MV-4-11 (cell line): ENCODE data around the gene SLC12A4.
A peak's percentile ranks its signal among the peaks of the same experiment; 100 is the strongest.

Experiments
- DNase-seq: peaks from one replicate; lab custom pipeline; 2025; lab: John Stamatoyannopoulos, UW

Gene SLC12A4

DNA sequence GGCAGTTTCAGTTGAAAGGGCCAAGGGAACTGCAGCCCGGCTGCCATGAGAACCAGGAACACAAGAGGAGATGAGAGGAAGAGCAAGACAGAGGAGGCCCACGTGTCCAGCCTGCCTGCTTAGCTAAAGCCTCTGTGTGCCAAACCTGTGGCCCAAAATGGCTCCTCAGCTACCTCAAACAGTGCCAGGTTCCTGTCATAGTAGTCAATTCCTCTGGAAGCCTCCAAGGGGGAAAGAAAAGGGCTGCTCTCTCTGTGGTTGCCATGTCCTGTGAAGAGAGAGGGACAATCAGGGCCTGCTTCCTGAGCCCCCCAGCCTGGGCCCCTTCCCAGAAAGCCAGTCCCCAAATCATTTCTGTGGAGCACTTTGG, 5.2 kb downstream of the SLC12A4 start:
- DNase-seq, result no peak

DNA sequence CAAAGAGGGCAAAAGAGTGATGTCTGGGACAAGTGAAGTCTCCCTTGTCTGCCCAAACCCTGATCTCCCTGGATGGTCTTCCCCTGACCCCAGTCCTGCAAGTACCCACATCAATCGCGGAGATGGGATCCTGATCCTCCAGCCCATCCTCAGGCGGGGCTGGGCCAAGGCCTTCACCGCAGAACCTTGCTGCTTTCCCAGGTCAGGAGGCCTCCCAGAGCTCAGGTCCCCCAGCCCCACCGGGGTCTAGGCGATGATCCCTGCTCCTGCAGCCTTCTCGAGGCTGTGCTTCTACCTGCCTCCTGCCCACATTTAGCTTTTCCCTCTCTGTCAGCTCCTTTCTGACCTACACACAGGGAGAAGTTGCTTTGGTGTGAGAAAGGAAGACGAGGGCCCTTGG, 6.3 kb downstream of the SLC12A4 start:
- DNase-seq, result no peak

DNA sequence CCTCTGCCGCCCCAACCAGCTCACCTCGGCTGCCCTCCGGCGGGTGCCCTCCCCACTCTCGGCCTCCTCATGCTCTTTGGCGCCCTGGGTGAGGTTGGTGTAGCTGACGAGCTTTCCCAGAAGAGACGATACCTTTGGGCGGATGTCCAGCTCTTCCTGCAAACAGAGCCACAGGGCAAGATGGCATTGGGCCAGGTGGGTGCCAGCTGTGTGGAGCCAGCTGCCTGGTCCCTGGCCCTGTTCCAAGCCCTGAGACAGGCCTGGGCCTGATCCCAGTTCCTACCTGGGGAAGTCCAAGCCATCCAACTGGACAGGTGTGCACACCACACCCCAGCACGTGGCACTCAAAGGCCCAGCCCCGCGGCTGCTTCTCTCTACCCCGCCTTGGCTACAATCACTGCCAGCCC, 6.9 kb downstream of the SLC12A4 start:
- no peak for DNase-seq

- DNase-seq, result no peak
These were observed 8.7 kb downstream of the SLC12A4 start for GRCh38 chr16:67959536-67960329.

GRCh38 chr16:67957622-67958021, 10.8 kb downstream of the SLC12A4 start:
- no peak for DNase-seq

GRCh38 chr16:67954421-67955196, 13.8 kb downstream of the SLC12A4 start:
- DNase-seq, result no peak

- DNase-seq, result no peak
These were observed 14.6 kb downstream of the SLC12A4 start for GRCh38 chr16:67953641-67954375.

DNA sequence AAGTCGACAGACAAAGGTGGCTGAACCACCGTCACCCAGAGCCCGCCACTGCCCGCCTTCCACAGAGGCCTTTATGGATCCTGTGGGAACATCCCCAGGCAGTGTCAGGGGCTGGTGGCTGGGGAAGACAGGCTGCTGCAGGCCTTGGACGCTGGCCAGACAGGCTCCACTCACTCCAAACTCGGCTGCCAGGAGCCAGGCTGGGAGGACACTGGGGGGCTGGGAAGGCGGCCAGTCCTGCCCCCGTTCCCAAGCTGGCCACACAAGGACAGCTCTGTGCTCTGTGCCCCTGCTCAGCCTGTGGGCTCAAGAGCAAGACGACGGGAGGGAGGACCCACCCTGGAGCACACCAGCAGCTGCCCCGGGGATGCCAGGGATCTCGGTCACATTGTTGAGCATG, 17.0 kb downstream of the SLC12A4 start:
- no peak for DNase-seq

GRCh38 chr16:67950335-67950843, 18.0 kb downstream of the SLC12A4 start:
- no peak for DNase-seq

DNA sequence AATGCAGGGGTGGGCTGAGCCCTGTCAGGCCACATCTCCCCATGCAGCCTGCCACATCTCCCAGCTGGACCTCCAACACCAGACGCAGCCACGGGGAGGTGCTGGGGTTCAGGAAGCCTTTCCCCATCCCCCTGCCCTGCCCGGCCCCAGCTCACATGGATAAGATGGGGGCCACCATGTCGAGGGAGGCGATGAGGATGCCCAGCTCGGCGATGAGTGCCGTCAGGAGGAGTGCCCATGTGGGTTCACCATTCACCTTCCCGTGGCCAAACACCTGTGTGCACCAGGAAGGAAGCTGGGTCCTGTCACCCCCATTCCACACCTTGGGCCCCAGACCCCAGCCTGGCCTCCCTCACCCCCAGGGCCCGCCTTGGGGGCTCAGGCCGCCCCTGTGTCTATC, 18.8 kb downstream of the SLC12A4 start:
- DNase-seq, result no peak

- DNase-seq, result no peak
These were observed 20.4 kb downstream of the SLC12A4 start for GRCh38 chr16:67948015-67948414.

- DNase-seq, result no peak
These were observed 21.4 kb downstream of the SLC12A4 start for GRCh38 chr16:67946966-67947558.

- no peak for DNase-seq
These were observed 22.3 kb downstream of the SLC12A4 start for GRCh38 chr16:67946128-67946569.

DNA sequence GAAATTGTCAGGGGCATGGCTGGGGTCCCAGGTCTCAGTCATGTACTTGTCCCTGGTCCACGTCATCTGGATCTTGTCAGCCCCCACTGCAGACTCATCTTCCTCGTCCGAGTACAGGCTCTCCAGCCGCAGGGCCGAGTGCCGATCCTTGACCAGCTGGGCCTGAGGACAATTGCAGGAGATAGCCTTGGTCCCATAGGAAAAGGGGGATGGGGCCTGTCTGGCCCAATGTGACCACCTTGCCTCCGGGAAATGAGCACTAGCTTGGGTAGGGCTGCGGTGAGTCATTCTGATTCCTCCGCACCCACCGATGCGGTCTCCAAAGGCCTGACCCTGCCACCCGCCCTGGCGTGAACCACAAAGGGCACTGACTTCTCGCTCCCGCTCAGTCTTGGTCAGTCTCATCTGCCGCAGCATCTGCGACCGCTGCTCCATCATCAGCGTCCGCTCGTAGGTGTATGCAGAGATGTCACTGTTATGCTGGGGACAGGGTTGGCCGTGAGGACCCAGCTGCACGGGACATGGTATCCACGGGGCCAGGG, 23.0 kb downstream of the SLC12A4 start:
- DNase-seq, result no peak

- DNase-seq, result no peak
These were observed 23.6 kb downstream of the SLC12A4 start for GRCh38 chr16:67944690-67945391.

- DNase-seq, result peak; percentile 76
These were observed 24.6 kb downstream of the SLC12A4 start, which contains the start of gene LCAT for GRCh38 chr16:67943619-67944504. Gene LCAT, minus strand, starts transcription at chr16:67944120. Its CDS starts 19 bp downstream, at chr16:67944101.

GRCh38 chr16:67943256-67943618, 25.2 kb downstream of the SLC12A4 start:
- DNase-seq, result no peak

DNA sequence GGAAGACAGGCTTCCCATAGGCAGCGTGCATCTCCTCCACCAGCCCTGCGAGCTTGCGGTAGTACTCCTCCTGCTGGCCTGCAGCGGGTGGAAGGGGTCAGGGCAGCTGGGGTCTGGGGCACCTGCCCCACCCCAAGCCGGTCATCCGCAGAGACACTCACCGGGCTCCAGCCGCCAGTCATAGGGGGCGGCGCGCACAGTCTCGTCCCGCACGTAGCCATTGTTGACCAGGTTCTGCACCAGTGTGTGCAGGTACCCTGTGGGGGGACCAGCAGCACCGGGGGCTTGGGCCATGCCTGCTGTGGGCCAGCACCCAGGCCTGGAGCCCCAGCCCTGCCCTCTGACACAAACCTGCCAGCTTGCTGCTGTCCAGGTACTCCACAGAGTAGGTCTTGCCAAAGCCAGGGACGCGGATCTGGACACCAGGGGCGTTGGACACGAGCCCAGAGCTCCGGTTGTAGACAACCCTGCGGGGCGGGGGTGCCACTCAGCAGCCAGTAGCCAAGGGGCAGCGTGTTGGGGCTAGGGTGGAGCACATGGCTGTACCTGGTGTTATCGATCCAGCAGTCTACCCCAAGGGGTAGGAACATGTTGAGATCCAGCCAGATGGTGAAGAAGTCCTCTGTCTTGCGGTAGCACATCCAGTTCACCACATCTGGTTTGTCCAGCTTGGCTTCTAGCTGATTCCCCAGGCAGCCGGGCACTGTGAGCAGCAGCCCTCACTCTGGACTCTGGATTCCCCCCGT, 25.8 kb downstream of the SLC12A4 start:
- no peak for DNase-seq

DNA sequence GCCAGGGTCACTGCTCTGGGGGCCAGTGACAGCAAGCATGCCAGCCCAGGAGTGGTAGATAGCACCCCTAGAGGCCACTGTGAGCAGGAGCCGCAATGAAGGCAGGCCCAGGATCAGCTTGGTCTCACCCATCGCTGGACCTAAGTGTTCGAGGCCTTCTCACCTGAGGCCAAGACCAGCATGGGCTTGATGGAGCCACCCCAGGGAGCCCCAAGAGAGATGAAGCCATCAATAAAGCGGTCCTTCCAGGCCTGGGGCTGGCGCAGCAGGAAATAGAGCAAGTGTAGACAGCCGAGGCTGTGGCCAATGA, 26.3 kb downstream of the SLC12A4 start:
- no peak for DNase-seq
